GM19455 (cell line): Measurements from ENCODE around the gene BCL11A.
"Not testable (repeated sequence)": the region's sequence is repeated elsewhere in the genome, so short reads cannot be mapped to it uniquely, and the experiment has no call there.

Source experiments
- ATAC-seq: cut with Tn5 transposase; IDR thresholded peaks from one replicate; pipeline ENCODE4 v1.9.1; 2021; ENCODE audit not compliant: unreplicated experiment

BCL11A gene

DNA sequence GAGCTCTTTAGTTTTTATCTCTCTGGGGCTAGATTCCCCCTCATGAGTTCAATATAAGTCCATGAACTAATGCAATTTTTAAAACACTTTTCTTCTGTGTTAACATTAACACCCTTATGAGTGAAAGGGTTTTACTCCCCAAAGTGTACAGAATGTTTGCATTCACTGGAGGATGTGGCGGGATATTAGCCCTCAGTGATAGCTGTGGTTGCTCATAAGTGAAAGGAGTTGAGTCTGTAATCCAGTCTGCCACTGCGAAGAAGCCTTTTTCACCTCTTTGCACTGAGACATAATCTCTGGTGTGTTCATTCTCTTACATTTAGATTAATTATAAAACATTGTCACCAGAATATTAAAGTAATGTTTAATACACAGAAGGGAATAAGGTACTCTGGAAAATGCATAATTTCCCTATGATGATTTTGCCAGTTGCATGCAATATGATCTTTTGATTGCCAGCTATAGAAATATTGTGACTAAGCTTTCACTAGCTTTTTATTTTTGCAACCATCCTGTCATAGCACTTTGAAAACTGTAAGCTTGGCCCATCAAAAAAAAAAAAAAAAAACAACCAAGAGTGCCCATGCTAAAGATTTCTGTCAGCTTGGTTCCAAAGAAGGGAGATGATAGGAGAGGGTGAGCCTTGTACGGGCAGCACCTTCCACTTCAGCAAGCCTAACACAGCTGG, 113.2 kb downstream of the BCL11A start:
- ATAC-seq: peak; percentile 12

GRCh38 chr2:60439219-60439974, 114.1 kb downstream of the BCL11A start:
- peak; percentile 99 for ATAC-seq

- no peak for ATAC-seq
Observed at GRCh38 chr2:60438653-60439052, 114.8 kb downstream of the BCL11A start.

- ATAC-seq: no peak
Observed at GRCh38 chr2:60438131-60438530, 115.3 kb downstream of the BCL11A start.

DNA sequence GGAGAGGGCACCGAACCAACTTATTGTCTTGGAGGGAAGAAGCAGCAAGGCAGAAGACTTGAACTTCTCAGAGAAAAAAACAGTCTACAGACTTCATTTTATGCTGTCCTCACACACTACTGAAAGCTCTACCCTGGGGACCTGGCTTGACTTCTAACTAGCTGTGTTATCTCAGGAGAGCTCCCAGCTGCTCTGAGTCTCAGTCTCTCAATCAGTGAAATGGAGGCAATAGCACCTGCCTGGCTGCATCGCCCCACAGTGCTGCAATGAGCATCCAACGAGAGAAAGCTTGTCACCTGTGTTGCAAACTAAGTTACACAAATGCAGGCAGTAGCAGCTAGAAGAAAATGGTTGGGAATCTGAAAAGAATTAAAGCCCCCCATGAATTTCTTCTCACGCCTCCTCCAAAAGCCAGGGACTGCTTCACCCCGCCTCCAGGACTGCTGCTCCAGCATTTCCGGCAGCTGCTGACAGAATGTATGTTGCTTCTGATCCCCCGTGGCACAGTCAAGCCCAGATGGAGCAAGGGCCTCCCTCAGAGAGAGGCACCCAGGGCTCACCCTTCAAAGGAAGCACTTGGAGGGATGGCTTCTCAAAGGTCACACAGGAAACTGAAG, 116.3 kb downstream of the BCL11A start:
- ATAC-seq: no peak

DNA sequence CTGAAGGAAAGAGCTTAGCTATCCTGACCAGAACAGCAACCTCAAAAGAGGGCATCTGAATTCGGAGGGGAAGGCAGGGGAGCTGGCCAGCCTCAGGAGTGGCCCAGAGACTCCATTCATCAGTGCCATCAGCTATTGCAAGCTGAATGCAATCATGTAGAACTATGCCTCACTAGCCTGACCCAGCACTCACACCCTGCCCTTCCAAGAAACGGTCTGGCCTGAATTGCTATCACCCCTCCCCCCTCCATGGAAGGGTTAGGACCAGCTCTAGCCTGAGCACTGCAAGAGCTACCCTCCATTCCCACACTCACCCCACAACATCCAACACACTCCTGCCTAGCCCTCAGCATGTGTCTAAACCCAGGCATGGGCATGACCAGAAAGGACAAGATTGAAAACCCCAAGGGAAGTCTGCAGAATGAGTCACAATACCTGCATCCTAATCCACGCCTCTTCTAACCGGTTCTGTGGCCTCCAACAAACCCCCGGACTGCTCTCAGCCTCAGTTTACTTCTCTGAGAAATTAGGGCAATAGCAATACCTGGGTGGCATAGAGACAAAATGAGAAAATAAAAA, 120.3 kb downstream of the BCL11A start:
- ATAC-seq: no peak

DNA sequence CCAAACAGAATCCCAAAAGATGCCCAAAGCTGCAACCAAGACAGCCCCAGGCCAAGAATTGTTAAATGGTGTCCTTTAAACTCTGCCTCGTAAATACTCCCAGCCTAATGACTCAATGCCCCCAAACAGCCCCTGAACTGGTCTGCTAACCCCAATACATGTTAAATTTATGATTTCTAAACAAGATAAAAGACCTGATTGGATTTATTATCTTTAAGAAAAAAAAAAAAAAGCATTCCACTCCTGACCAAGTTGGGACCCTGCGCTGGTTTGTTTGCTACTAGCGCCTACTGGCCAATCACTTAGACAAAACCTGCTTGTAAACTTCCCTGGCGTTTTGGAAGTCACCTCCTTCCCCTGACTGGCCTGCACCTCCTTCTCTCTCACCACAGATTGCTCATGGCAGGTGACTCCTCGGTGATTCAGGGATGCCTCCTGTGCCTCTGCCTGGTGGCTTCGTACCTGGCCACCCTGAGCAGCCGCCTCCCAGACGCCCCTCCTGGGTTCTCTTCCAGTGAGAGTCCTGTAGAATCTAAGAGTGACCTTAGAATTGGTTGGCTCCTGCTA, 121.3 kb downstream of the BCL11A start:
- no peak for ATAC-seq

- no peak for ATAC-seq
Observed at GRCh38 chr2:60429681-60430080, 123.8 kb downstream of the BCL11A start.

DNA sequence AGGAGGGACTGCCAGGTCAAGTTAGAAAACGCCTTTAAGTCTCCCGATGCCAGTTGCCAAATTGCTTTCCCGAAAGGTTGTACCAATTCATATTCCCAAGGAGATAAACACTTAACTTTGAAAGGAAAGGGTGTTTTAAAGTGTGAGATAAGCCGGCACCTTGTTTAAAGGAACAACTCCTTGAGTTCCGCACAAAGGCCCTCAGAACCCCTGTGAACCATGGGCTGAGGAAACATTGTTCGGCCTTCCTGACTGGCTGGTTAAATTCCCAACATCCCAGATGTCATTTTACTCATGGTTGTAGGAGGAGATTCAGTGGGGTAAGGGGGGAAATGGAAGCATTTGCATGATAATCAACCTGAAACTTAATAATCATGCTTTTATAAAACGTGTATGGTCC, 126.6 kb downstream of the BCL11A start:
- ATAC-seq: no peak

DNA sequence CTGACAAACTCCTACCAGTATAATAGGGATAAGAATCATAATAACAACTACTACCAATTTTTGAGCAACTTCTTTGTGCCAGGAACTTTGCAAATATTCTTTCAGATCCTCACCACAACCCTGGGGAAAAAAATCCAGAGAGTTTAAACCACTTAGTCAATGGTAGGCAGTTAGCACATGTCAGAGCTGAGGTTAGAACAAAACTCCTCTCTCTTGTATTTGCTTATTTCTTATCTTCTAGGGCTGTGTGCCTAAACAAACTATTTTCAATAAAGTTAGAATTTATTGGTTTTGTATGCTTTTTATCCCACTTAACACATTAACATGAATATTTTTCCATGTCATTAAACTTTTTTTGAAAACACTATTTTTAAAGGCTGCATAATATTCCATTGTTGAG, 127.1 kb downstream of the BCL11A start:
- no peak for ATAC-seq

DNA sequence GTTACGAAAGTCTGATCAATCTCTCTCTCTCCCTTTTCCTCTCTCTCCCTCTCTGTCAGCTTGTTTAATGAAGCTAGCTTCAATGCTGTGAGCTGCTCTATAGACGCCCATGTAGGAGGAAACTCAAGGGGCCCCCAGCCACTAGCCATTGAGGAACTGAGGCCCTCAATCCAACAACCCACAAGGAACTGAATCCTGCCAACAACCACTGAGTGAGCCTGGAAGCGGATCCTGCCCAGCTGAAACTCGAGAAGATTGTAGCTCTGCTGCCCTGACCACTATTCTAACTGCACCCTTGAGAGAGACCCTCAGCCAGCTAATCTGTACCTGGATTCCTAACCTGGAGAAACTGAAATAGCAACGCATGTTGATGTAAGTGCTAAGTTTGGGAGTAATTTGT, 129.2 kb downstream of the BCL11A start:
- ATAC-seq: no peak

DNA sequence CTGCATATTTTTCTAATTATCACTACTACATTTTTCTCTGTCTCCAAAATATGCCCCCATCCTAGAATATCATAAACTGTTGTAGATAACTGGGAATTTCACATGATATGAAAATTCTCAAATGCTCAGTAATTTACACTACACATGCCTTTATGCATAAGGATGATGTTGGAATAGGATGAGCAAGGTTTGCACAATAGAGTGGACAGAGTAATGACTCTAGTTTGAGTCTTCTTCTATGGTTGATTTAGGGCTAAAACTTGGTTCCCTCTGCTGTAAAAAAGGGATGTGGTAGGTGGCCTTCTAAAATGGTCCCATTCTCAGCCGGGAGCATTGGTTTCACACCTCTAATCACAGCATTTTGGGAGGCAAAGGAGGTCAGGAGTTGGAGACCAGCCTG, 129.9 kb downstream of the BCL11A start:
- no peak for ATAC-seq

GRCh38 chr2:60422826-60423483, 130.5 kb downstream of the BCL11A start:
- no peak for ATAC-seq

DNA sequence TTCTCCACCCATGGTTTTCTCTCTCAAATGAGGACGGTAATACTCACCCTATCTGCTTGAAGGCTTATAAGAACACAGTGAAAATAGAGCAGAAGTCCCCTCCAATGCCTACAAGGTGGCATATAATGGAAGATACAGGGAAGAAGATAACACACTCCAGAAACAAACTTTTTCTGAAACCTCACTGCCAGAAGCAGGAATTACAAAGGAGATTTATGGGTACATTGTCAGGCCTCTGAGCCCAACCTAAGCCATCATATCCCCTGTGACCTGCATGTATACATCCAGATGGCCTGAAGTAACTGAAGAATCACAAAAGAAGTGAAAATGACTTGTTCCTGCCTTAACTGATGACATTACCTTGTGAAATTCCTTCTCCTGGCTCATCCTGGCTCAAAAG, 136.2 kb downstream of the BCL11A start:
- not testable (repeated sequence) for ATAC-seq

GRCh38 chr2:60416221-60417008, 137.0 kb downstream of the BCL11A start:
- no peak for ATAC-seq

- no peak for ATAC-seq
Observed at GRCh38 chr2:60415814-60416213, 137.6 kb downstream of the BCL11A start.

DNA sequence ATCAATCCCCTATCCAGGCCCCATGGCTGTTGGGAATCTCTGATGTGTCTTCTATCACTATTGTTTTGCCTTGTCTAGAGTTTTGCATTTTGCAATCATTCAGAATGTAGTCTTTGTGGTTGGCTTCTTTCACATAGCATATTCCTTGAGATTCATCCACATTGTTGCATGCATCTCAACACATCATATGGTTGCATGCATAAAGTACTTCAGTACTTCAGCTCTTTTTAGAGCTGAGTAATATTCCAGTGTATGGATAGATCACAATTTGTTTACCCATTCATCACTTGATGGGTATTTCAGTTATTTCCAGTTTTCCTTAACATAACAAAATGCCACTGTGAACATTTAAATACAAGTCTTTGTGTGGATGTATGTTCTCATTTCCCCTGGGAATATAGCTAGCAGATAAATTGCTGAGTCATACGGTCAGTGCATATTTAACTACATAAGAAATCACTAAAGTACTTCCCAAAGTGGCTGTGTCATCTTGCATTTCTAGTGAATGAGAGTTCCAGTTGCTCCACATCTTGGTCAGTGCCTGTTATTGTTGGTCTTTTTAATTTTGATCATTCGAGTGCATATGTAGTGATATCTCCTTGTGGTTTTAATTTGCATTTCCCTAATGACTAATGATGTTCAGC, 138.8 kb downstream of the BCL11A start:
- no peak for ATAC-seq

GRCh38 chr2:60413814-60414168, 139.7 kb downstream of the BCL11A start:
- ATAC-seq: no peak

- ATAC-seq: no peak
Observed at GRCh38 chr2:60413069-60413813, 140.2 kb downstream of the BCL11A start.
